Measurements from ENCODE around the gene GMDS. TPM values are rescaled to one million over a fixed set of nuclear protein-coding genes. Genes with fewer than 3 reads are reported as not detected.

Gene GMDS
- total RNA-seq, 1 experiment from 2014 or later: 27.6 TPM

DNA sequence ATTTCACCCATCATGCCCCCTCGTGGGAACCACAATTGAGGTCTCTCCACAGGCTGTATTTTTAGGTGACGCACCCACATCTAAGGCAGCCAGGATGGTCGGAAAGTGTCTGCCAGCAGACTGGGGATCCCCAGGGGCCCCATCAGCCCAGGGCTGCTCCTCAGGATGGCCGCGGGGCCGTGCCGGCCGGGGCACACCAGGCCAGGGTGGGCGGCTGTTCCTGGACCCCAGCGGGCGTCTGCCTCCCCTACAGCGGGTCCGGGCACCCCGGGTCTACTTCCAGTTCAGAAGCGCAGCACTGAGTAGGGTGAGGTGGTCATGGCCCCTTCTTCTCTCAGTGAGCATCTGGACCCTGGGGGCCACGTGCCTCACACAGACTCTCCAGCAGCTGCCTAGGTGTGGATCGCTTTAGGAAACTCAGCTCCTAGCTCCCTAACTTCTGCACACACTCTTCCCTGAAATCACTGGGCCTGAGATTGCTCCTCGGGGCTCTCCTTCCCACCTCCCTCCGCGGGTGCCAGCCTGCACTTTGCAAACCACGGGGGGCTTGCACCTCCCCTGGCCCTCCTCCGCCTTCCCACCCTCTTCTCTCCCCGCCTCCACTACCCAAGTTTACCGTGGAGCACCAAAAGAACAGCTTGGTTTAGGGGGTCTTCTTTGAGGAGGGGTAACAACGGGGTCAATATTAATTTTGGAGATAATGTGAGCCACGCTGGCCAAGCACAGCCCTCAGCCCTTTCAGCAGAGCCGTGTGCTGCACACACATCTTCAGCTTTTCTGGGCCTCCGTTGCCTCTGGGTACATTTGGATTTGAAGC is 649.9 kb downstream of the GMDS start:
- no peak overlapping the region for H3K27ac ChIP-seq (ENCODE audit: insufficient read length, low read depth, low read length)
- H3K27me3 ChIP-seq (ENCODE audit: insufficient read depth, low read length): no peaks in the 10 kb centered on the region
- H4K20me1 ChIP-seq (ENCODE audit: control insufficient read depth, insufficient read depth, insufficient read length): no peaks in the 10 kb centered on the region
- WGBS (ENCODE audit: extremely low coverage, insufficient read length, low lambda C conversion rate): no CpG with 5 or more reads among the region's 28 CpGs
- no peak overlapping the region for H3K9ac ChIP-seq (ENCODE audit: extremely low read depth, insufficient read length, low read length)
- no peaks in the 10 kb centered on the region for H3K79me2 ChIP-seq (ENCODE audit: insufficient read depth, low read length)
- H2BK120ac ChIP-seq (ENCODE audit: low read depth, low read length, poor library complexity, severe bottlenecking): no peak overlapping the region
- no peak overlapping the region for H2BK20ac ChIP-seq (ENCODE audit: low read depth, low read length, poor library complexity, severe bottlenecking)
- H3K79me1 ChIP-seq (ENCODE audit: insufficient read depth, low read depth, low read length, poor library complexity, severe bottlenecking): no peaks in the 10 kb centered on the region
- H3T11ph ChIP-seq (ENCODE audit: low read length): no peak overlapping the region
- H2AK5ac ChIP-seq (ENCODE audit: insufficient read length, low read length): no peak overlapping the region
- H4K8ac ChIP-seq (replicated peaks; ENCODE audit: insufficient read length, low read depth, low read length): no peak overlapping the region
- Mint-ChIP-seq H3K9me3 (no peaks in the 10 kb centered on the region), H3K27me3 (ENCODE audit: low read depth) (peaks cover 43% of the 10 kb centered on the region), H3K36me3 (ENCODE audit: insufficient read depth in 1 of 3, low read depth in 3 of 3) (no peaks in the 10 kb centered on the region), H3K4me1 (peaks cover 13 to 19% of the 10 kb centered on the region in 2 experiments), H3K4me3 (no peak overlapping the region), H3K27ac (no peak overlapping the region)
- H2BK5ac ChIP-seq (ENCODE audit: insufficient read length, low read length): no peak overlapping the region
- no peak overlapping the region for H3K56ac ChIP-seq (ENCODE audit: insufficient read length, low read depth, low read length)
- no peak overlapping the region for H3K14ac ChIP-seq (ENCODE audit: insufficient read depth, low read length)
- no peak overlapping the region for H3K4ac ChIP-seq (ENCODE audit: low read depth, low read length)
- H3K4me1 ChIP-seq (ENCODE audit: insufficient read depth, low read length): no peaks in the 10 kb centered on the region
- TF ChIP-seq, protein P1, sequence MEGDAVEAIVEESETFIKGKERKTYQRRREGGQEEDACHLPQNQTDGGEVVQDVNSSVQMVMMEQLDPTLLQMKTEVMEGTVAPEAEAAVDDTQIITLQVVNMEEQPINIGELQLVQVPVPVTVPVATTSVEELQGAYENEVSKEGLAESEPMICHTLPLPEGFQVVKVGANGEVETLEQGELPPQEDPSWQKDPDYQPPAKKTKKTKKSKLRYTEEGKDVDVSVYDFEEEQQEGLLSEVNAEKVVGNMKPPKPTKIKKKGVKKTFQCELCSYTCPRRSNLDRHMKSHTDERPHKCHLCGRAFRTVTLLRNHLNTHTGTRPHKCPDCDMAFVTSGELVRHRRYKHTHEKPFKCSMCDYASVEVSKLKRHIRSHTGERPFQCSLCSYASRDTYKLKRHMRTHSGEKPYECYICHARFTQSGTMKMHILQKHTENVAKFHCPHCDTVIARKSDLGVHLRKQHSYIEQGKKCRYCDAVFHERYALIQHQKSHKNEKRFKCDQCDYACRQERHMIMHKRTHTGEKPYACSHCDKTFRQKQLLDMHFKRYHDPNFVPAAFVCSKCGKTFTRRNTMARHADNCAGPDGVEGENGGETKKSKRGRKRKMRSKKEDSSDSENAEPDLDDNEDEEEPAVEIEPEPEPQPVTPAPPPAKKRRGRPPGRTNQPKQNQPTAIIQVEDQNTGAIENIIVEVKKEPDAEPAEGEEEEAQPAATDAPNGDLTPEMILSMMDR (conservative IDR thresholded peaks at IDR 0.05): no peak
- H3K9me3 ChIP-seq (ENCODE audit: control insufficient read depth, low read depth, low read length): no peaks in the 10 kb centered on the region
- no peak overlapping the region for H2BK12ac ChIP-seq (ENCODE audit: insufficient read length, low read depth, low read length)
- H4K91ac ChIP-seq (ENCODE audit: insufficient read length, low read depth, low read length): no peak overlapping the region
- H3K4me2 ChIP-seq (ENCODE audit: insufficient read depth, insufficient read length, low read length): no peak overlapping the region
- H3K23me2 ChIP-seq (ENCODE audit: insufficient read length, low read depth, low read length, poor library complexity, severe bottlenecking): no peaks in the 10 kb centered on the region
- no peak overlapping the region for H3K18ac ChIP-seq (ENCODE audit: insufficient read length, low read depth, low read length)
- H4K5ac ChIP-seq (ENCODE audit: insufficient read length, low read depth, low read length): no peak overlapping the region
- H3K23ac ChIP-seq (ENCODE audit: insufficient read length, low read depth, low read length): no peak overlapping the region
- no peak for DNase-seq
- no peak overlapping the region for H2AFZ ChIP-seq (ENCODE audit: low read length)
- no peak overlapping the region for H2BK15ac ChIP-seq (ENCODE audit: low read depth, low read length)
